Nephron (organoid): ENCODE results near the gene TBXAS1.

Source experiments
- H3K27ac Mint-ChIP-seq, 3 experiments: 2 replicates each; pipeline ENCODE4 v1.8.0; 2020; ENCODE audit warnings: mixed read lengths in 3 of 3, mild to moderate bottlenecking in 2 of 3, moderate library complexity in 1 of 3
- H3K27me3 Mint-ChIP-seq: 2 replicates; pipeline ENCODE4 v1.8.0; 2021; ENCODE audit warnings: low read depth, mild to moderate bottlenecking, moderate library complexity, mixed read lengths
- H3K36me3 Mint-ChIP-seq: 2 replicates; pipeline ENCODE4 v1.8.0; 2020; ENCODE audit warnings: low read depth, mixed read lengths
- H3K4me1 Mint-ChIP-seq: 2 replicates; pipeline ENCODE4 v1.8.0; 2020; ENCODE audit warnings: mixed read lengths
- H3K4me3 Mint-ChIP-seq, 3 experiments: 2 replicates each; pipeline ENCODE4 v1.8.0; 2020; ENCODE audit warnings: mild to moderate bottlenecking in 3 of 3, mixed read lengths in 3 of 3, moderate library complexity in 2 of 3
- H3K9me3 Mint-ChIP-seq: 2 replicates; pipeline ENCODE4 v1.8.0; 2020; ENCODE audit warnings: mixed read lengths
- CTCF ChIP-seq, 3 experiments: fragments of 200-600 bp; sonication (generic); IDR thresholded peaks; one replicate each; pipeline ENCODE4 v1.5.0; 2021; ENCODE audit warnings: antibody characterized with exemption in 3 of 3; ENCODE audit not compliant: unreplicated experiment in 3 of 3

The TBXAS1 gene

GRCh38 chr7:139932531-139932930, 103.5 kb downstream of the TBXAS1 start:
- H3K9me3 Mint-ChIP-seq: no peaks in the 10 kb centered on the region
- H3K4me3 Mint-ChIP-seq: no peak overlapping the region
- no peaks in the 10 kb centered on the region for H3K4me1 Mint-ChIP-seq
- no peaks in the 10 kb centered on the region for H3K36me3 Mint-ChIP-seq
- H3K27me3 Mint-ChIP-seq: peaks cover 3% of the 10 kb centered on the region
- H3K27ac Mint-ChIP-seq: no peak overlapping the region
- no peak for TF ChIP-seq CTCF (IDR thresholded peaks at IDR 0.05; ENCODE audit: unreplicated experiment in 3 of 3)

- Mint-ChIP-seq H3K36me3 (no peaks in the 10 kb centered on the region), H3K4me3 (no peak overlapping the region), H3K4me1 (no peaks in the 10 kb centered on the region), H3K27me3 (peaks cover 5% of the 10 kb centered on the region), H3K27ac (no peak overlapping the region), H3K9me3 (no peaks in the 10 kb centered on the region)
- no peak for TF ChIP-seq CTCF (IDR thresholded peaks at IDR 0.05; ENCODE audit: unreplicated experiment in 3 of 3)
These were observed 107.8 kb downstream of the TBXAS1 start for GRCh38 chr7:139936760-139937310.

- H3K27me3 Mint-ChIP-seq: peaks cover 5% of the 10 kb centered on the region
- H3K4me1 Mint-ChIP-seq: peaks cover 5% of the 10 kb centered on the region
- no peaks in the 10 kb centered on the region for H3K9me3 Mint-ChIP-seq
- no peaks in the 10 kb centered on the region for H3K36me3 Mint-ChIP-seq
- no peak overlapping the region for H3K4me3 Mint-ChIP-seq
- no peak for TF ChIP-seq CTCF (IDR thresholded peaks at IDR 0.05; ENCODE audit: unreplicated experiment in 3 of 3)
- no peak overlapping the region for H3K27ac Mint-ChIP-seq
These were observed 108.7 kb downstream of the TBXAS1 start for GRCh38 chr7:139937715-139938114.

GRCh38 chr7:139940866-139941265, 111.8 kb downstream of the TBXAS1 start:
- Mint-ChIP-seq H3K27ac (no peak overlapping the region), H3K4me3 (no peak overlapping the region), H3K27me3 (peaks cover 5% of the 10 kb centered on the region), H3K4me1 (peaks cover 18% of the 10 kb centered on the region), H3K36me3 (peaks cover 7% of the 10 kb centered on the region), H3K9me3 (peaks cover 8% of the 10 kb centered on the region)
- no peak for TF ChIP-seq CTCF (IDR thresholded peaks at IDR 0.05; ENCODE audit: unreplicated experiment in 3 of 3)

GRCh38 chr7:139941421-139941820, 112.4 kb downstream of the TBXAS1 start:
- Mint-ChIP-seq H3K27ac (no peak overlapping the region), H3K36me3 (peaks cover 11% of the 10 kb centered on the region), H3K4me3 (no peak overlapping the region), H3K9me3 (peaks cover 14% of the 10 kb centered on the region), H3K4me1 (peaks cover 18% of the 10 kb centered on the region), H3K27me3 (peaks cover 5% of the 10 kb centered on the region)
- TF ChIP-seq CTCF (IDR thresholded peaks at IDR 0.05; ENCODE audit: unreplicated experiment in 3 of 3): no peak

- peaks cover 15% of the 10 kb centered on the region for H3K36me3 Mint-ChIP-seq
- H3K9me3 Mint-ChIP-seq: peaks cover 18% of the 10 kb centered on the region
- TF ChIP-seq CTCF (IDR thresholded peaks at IDR 0.05; ENCODE audit: unreplicated experiment in 3 of 3): no peak
- peaks cover 18% of the 10 kb centered on the region for H3K4me1 Mint-ChIP-seq
- H3K27ac Mint-ChIP-seq: no peak overlapping the region
- no peak overlapping the region for H3K4me3 Mint-ChIP-seq
- H3K27me3 Mint-ChIP-seq: peaks cover 5% of the 10 kb centered on the region
These were observed 112.8 kb downstream of the TBXAS1 start for GRCh38 chr7:139941866-139942265.
